ENCODE measurements around the gene ENTHD1. TPM values are rescaled to one million over a fixed set of nuclear protein-coding genes. Genes with fewer than 3 reads are reported as not detected.

ENTHD1 gene
- total RNA-seq, 1 donor from 2014 or later, result 0.11 TPM

GRCh38 chr22:39818094-39818493, 75.5 kb downstream of the ENTHD1 start:
- DNase-seq (ENCODE audit: low spot score), result no peak
- H3K27me3 Mint-ChIP-seq (ENCODE audit: low read depth), result peaks cover 54% of the 10 kb centered on the region
- no peaks in the 10 kb centered on the region for H3K9me3 Mint-ChIP-seq
- no peaks in the 10 kb centered on the region for H3K36me3 Mint-ChIP-seq (ENCODE audit: low read depth)
- H3K4me1 Mint-ChIP-seq (ENCODE audit: low read depth), result peaks cover 4% of the 10 kb centered on the region
- H3K4me3 Mint-ChIP-seq (ENCODE audit: low read depth), result no peak overlapping the region
- no peak overlapping the region for H3K27ac Mint-ChIP-seq
- intact Hi-C loops (cut with micrococcal nuclease), result no loop called here

GRCh38 chr22:39815932-39816331, 77.6 kb downstream of the ENTHD1 start:
- H3K9me3 Mint-ChIP-seq, result no peaks in the 10 kb centered on the region
- intact Hi-C loops (cut with micrococcal nuclease), result no loop called here
- H3K4me3 Mint-ChIP-seq (ENCODE audit: low read depth), result no peak overlapping the region
- H3K27me3 Mint-ChIP-seq (ENCODE audit: low read depth), result peaks cover 44% of the 10 kb centered on the region
- peaks cover 3% of the 10 kb centered on the region for H3K4me1 Mint-ChIP-seq (ENCODE audit: low read depth)
- DNase-seq (ENCODE audit: low spot score), result no peak
- H3K36me3 Mint-ChIP-seq (ENCODE audit: low read depth), result no peaks in the 10 kb centered on the region
- no peak overlapping the region for H3K27ac Mint-ChIP-seq

GRCh38 chr22:39814899-39815298, 78.7 kb downstream of the ENTHD1 start:
- Mint-ChIP-seq H3K36me3 (ENCODE audit: low read depth) (no peaks in the 10 kb centered on the region), H3K4me3 (ENCODE audit: low read depth) (no peak overlapping the region)

GRCh38 chr22:39809772-39810557, 83.6 kb downstream of the ENTHD1 start:
- Mint-ChIP-seq H3K9me3 (no peaks in the 10 kb centered on the region), H3K27ac (no peak overlapping the region), H3K4me1 (ENCODE audit: low read depth) (peaks cover 27% of the 10 kb centered on the region), H3K27me3 (ENCODE audit: low read depth) (peaks cover 23% of the 10 kb centered on the region), H3K4me3 (ENCODE audit: low read depth) (no peak overlapping the region), H3K36me3 (ENCODE audit: low read depth) (no peaks in the 10 kb centered on the region)
- no peak for DNase-seq (ENCODE audit: low spot score)
- intact Hi-C loops (cut with micrococcal nuclease), result loop anchor here (1.0 kb wide), 1 partner anchor 30 kb away; no protein-coding TSS in a partner anchor

More at GRCh38 chr22:39814899-39815298, 78.7 kb downstream of the ENTHD1 start:
- no peak for DNase-seq (ENCODE audit: low spot score)
- peaks cover 4% of the 10 kb centered on the region for H3K4me1 Mint-ChIP-seq (ENCODE audit: low read depth)
- intact Hi-C loops (cut with micrococcal nuclease), result no loop called here
- peaks cover 37% of the 10 kb centered on the region for H3K27me3 Mint-ChIP-seq (ENCODE audit: low read depth)
- H3K9me3 Mint-ChIP-seq, result no peaks in the 10 kb centered on the region
- no peak overlapping the region for H3K27ac Mint-ChIP-seq

- Mint-ChIP-seq H3K9me3 (peaks cover 3% of the 10 kb centered on the region), H3K36me3 (ENCODE audit: low read depth) (peaks cover 2% of the 10 kb centered on the region), H3K4me3 (ENCODE audit: low read depth) (no peak overlapping the region), H3K27me3 (ENCODE audit: low read depth) (peaks cover 21% of the 10 kb centered on the region), H3K4me1 (ENCODE audit: low read depth) (peaks cover 27% of the 10 kb centered on the region), H3K27ac (no peak overlapping the region)
- intact Hi-C loops (cut with micrococcal nuclease), result no loop called here
- DNase-seq (ENCODE audit: low spot score), result no peak
Observed at GRCh38 chr22:39808081-39808480, 85.5 kb downstream of the ENTHD1 start.

GRCh38 chr22:39806109-39806508, 87.5 kb downstream of the ENTHD1 start:
- no peak for DNase-seq (ENCODE audit: low spot score)
- Mint-ChIP-seq H3K4me3 (ENCODE audit: low read depth) (no peak overlapping the region), H3K27me3 (ENCODE audit: low read depth) (peaks cover 24% of the 10 kb centered on the region), H3K27ac (no peak overlapping the region), H3K4me1 (ENCODE audit: low read depth) (peaks cover 27% of the 10 kb centered on the region), H3K36me3 (ENCODE audit: low read depth) (peaks cover 2% of the 10 kb centered on the region), H3K9me3 (peaks cover 4% of the 10 kb centered on the region)
- intact Hi-C loops (cut with micrococcal nuclease), result no loop called here

GRCh38 chr22:39805117-39805516, 88.4 kb downstream of the ENTHD1 start:
- intact Hi-C loops (cut with micrococcal nuclease), result no loop called here
- peaks cover 11% of the 10 kb centered on the region for H3K9me3 Mint-ChIP-seq
- H3K27ac Mint-ChIP-seq, result no peak overlapping the region
- peaks cover 2% of the 10 kb centered on the region for H3K36me3 Mint-ChIP-seq (ENCODE audit: low read depth)
- peaks cover 28% of the 10 kb centered on the region for H3K4me1 Mint-ChIP-seq (ENCODE audit: low read depth)
- H3K4me3 Mint-ChIP-seq (ENCODE audit: low read depth), result no peak overlapping the region
- peaks cover 27% of the 10 kb centered on the region for H3K27me3 Mint-ChIP-seq (ENCODE audit: low read depth)
- DNase-seq (ENCODE audit: low spot score), result no peak

GRCh38 chr22:39802682-39803081, 90.9 kb downstream of the ENTHD1 start:
- peaks cover 27% of the 10 kb centered on the region for H3K27me3 Mint-ChIP-seq (ENCODE audit: low read depth)
- peaks cover 14% of the 10 kb centered on the region for H3K4me1 Mint-ChIP-seq (ENCODE audit: low read depth)
- peaks cover 17% of the 10 kb centered on the region for H3K36me3 Mint-ChIP-seq (ENCODE audit: low read depth)
- no peak overlapping the region for H3K27ac Mint-ChIP-seq
- no peak overlapping the region for H3K4me3 Mint-ChIP-seq (ENCODE audit: low read depth)
- DNase-seq (ENCODE audit: low spot score), result no peak
- intact Hi-C loops (cut with micrococcal nuclease), result no loop called here
- peaks cover 29% of the 10 kb centered on the region for H3K9me3 Mint-ChIP-seq

- peaks cover 11% of the 10 kb centered on the region for H3K4me1 Mint-ChIP-seq (ENCODE audit: low read depth)
- H3K9me3 Mint-ChIP-seq, result peaks cover 46% of the 10 kb centered on the region
- intact Hi-C loops (cut with micrococcal nuclease), result no loop called here
- no peak for DNase-seq (ENCODE audit: low spot score)
- no peak overlapping the region for H3K4me3 Mint-ChIP-seq (ENCODE audit: low read depth)
- H3K36me3 Mint-ChIP-seq (ENCODE audit: low read depth), result peaks cover 30% of the 10 kb centered on the region
- H3K27me3 Mint-ChIP-seq (ENCODE audit: low read depth), result peaks cover 25% of the 10 kb centered on the region
- no peak overlapping the region for H3K27ac Mint-ChIP-seq
Observed at GRCh38 chr22:39800790-39801520, 92.6 kb downstream of the ENTHD1 start.

- H3K4me1 Mint-ChIP-seq (ENCODE audit: low read depth), result peaks cover 3% of the 10 kb centered on the region
- DNase-seq (ENCODE audit: low spot score), result no peak
- H3K27ac Mint-ChIP-seq, result no peak overlapping the region
- intact Hi-C loops (cut with micrococcal nuclease), result no loop called here
- H3K27me3 Mint-ChIP-seq (ENCODE audit: low read depth), result peaks cover 24% of the 10 kb centered on the region
- H3K9me3 Mint-ChIP-seq, result peaks cover 65% of the 10 kb centered on the region
- no peak overlapping the region for H3K4me3 Mint-ChIP-seq (ENCODE audit: low read depth)
- peaks cover 30% of the 10 kb centered on the region for H3K36me3 Mint-ChIP-seq (ENCODE audit: low read depth)
Observed at GRCh38 chr22:39797528-39798147, 95.9 kb downstream of the ENTHD1 start.

- DNase-seq (ENCODE audit: low spot score), result no peak
- Mint-ChIP-seq H3K27ac (no peak overlapping the region), H3K4me1 (ENCODE audit: low read depth) (peaks cover 3% of the 10 kb centered on the region), H3K36me3 (ENCODE audit: low read depth) (no peaks in the 10 kb centered on the region), H3K9me3 (peaks cover 14% of the 10 kb centered on the region), H3K4me3 (ENCODE audit: low read depth) (no peak overlapping the region), H3K27me3 (ENCODE audit: low read depth) (peaks cover 10% of the 10 kb centered on the region)
- intact Hi-C loops (cut with micrococcal nuclease), result no loop called here
Observed at GRCh38 chr22:39789788-39790187, 103.8 kb downstream of the ENTHD1 start.

GRCh38 chr22:39785232-39785631, 108.3 kb downstream of the ENTHD1 start:
- Mint-ChIP-seq H3K9me3 (no peaks in the 10 kb centered on the region), H3K4me1 (ENCODE audit: low read depth) (peaks cover 5% of the 10 kb centered on the region), H3K36me3 (ENCODE audit: low read depth) (no peaks in the 10 kb centered on the region), H3K27ac (no peak overlapping the region), H3K4me3 (ENCODE audit: low read depth) (no peak overlapping the region), H3K27me3 (ENCODE audit: low read depth) (peaks cover 7% of the 10 kb centered on the region)
- intact Hi-C loops (cut with micrococcal nuclease), result no loop called here
- DNase-seq (ENCODE audit: low spot score), result no peak

Measured in activated T-helper 2 cell treated with anti-CD3 and anti-CD28 coated beads, Interferon-gamma antibody, Interleukin-2, Interleukin-4, amounts not matched to agents 10 μg/mL and 5 μg/mL and 100 μg/mL, durations not matched to agents 14 hours and 24 hours and 36 hours (primary cell).